GM19452 (cell line): ENCODE data around the gene NECAB3.
"Not testable (repeated sequence)": the region's sequence is repeated elsewhere in the genome, so short reads cannot be mapped to it uniquely, and the experiment has no call there.

Source experiments
- ATAC-seq: cut with Tn5 transposase; IDR thresholded peaks from one replicate; pipeline ENCODE4 v1.9.1; 2021; ENCODE audit not compliant: unreplicated experiment

NECAB3 gene

GRCh38 chr20:33650753-33651561 is 23.3 kb downstream of the NECAB3 start:
- no peak for ATAC-seq

- no peak for ATAC-seq
Observed at GRCh38 chr20:33650111-33650752, 24.0 kb downstream of the NECAB3 start.

GRCh38 chr20:33649201-33649681 is 25.0 kb downstream of the NECAB3 start:
- ATAC-seq, result no peak

- ATAC-seq, result no peak
Observed at GRCh38 chr20:33648396-33649004, 25.7 kb downstream of the NECAB3 start.

- peak; percentile 75 for ATAC-seq
Observed at GRCh38 chr20:33647603-33648395, 26.4 kb downstream of the NECAB3 start.

GRCh38 chr20:33646959-33647602 is 27.1 kb downstream of the NECAB3 start:
- ATAC-seq, result not testable (repeated sequence)

GRCh38 chr20:33646191-33646590 is 28.0 kb downstream of the NECAB3 start:
- no peak for ATAC-seq

- ATAC-seq, result no peak
Observed at GRCh38 chr20:33645396-33645795, 28.8 kb downstream of the NECAB3 start.

- ATAC-seq, result no peak
Observed at GRCh38 chr20:33645072-33645358, 29.2 kb downstream of the NECAB3 start.

GRCh38 chr20:33644313-33645071 is 29.7 kb downstream of the NECAB3 start:
- ATAC-seq, result no peak

- no peak for ATAC-seq
Observed at GRCh38 chr20:33640287-33640686, 33.9 kb downstream of the NECAB3 start.

- ATAC-seq, result no peak
Observed at GRCh38 chr20:33636776-33637175, 37.5 kb downstream of the NECAB3 start.

- no peak for ATAC-seq
Observed at GRCh38 chr20:33635341-33635740, 38.9 kb downstream of the NECAB3 start.

GRCh38 chr20:33631910-33632309 is 42.3 kb downstream of the NECAB3 start:
- not testable (repeated sequence) for ATAC-seq

- ATAC-seq, result no peak
Observed at GRCh38 chr20:33630507-33630906, 43.7 kb downstream of the NECAB3 start.

GRCh38 chr20:33629979-33630378 is 44.2 kb downstream of the NECAB3 start:
- ATAC-seq, result no peak

GRCh38 chr20:33629533-33629932 is 44.7 kb downstream of the NECAB3 start:
- ATAC-seq, result no peak

GRCh38 chr20:33627577-33628216 is 46.5 kb downstream of the NECAB3 start:
- ATAC-seq, result no peak

- no peak for ATAC-seq
Observed at GRCh38 chr20:33626190-33626589, 48.0 kb downstream of the NECAB3 start.

- no peak for ATAC-seq
Observed at GRCh38 chr20:33624399-33624798, 49.8 kb downstream of the NECAB3 start.
